GM18505 (cell line): ENCODE measurements around the gene TTBK1.
"Not testable (repeated sequence)": the region's sequence is repeated elsewhere in the genome, so short reads cannot be mapped to it uniquely, and the experiment has no call there.

Experiments used
- ATAC-seq: cut with Tn5 transposase; IDR thresholded peaks from one replicate; pipeline ENCODE4 v1.9.1; 2021; ENCODE audit not compliant: unreplicated experiment
- POLR2A ChIP-seq: IDR thresholded peaks from 4 replicates; pipeline ENCODE4 v1.6.1; 2011; ENCODE audit warnings: borderline replicate concordance; ENCODE audit not compliant: insufficient read depth, insufficient read length; ENCODE audit errors: extremely low read depth

Gene TTBK1

GRCh38 chr6:43297644-43298564 is 54.6 kb downstream of the TTBK1 start, which contains the start of gene SLC22A7:
Gene SLC22A7, plus strand, starts transcription at chr6:43298260. Its CDS starts 99 bp downstream, at chr6:43298359.
- ATAC-seq, result no peak
- no peak for TF ChIP-seq POLR2A

DNA sequence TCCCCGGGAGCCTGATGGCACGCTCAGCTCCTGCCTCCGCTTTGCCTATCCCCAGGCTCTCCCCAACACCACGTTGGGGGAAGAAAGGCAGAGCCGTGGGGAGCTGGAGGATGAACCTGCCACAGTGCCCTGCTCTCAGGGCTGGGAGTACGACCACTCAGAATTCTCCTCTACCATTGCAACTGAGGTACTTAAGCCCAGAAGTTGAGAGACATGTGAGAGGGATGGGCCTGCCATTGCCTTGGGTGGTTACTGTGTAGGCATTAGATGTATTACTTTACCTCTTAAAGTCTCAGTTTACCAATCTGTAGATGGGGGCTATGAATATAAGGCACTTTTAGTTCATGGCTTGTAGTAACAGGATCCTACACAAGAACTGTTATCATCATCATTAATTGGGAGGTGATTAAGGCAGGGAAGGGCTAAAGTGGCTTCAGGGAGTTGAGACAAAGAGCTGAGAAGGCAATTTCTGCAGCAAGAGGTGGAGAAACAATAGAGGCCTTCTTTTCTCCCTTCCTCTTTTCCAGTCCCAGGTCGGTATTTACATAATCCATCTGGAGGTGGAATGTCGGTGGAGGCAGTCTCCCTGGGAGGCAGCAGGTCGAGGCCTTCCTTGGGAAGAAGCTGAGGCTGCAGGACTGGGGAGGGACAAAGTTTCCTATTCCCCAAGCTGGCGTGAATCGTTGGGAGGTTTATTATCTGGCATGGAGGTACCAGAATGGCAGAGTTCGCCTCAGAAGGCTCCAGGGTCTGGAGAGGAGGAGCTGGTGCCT is 55.5 kb downstream of the TTBK1 start:
- ATAC-seq, result no peak
- no peak for TF ChIP-seq POLR2A

DNA sequence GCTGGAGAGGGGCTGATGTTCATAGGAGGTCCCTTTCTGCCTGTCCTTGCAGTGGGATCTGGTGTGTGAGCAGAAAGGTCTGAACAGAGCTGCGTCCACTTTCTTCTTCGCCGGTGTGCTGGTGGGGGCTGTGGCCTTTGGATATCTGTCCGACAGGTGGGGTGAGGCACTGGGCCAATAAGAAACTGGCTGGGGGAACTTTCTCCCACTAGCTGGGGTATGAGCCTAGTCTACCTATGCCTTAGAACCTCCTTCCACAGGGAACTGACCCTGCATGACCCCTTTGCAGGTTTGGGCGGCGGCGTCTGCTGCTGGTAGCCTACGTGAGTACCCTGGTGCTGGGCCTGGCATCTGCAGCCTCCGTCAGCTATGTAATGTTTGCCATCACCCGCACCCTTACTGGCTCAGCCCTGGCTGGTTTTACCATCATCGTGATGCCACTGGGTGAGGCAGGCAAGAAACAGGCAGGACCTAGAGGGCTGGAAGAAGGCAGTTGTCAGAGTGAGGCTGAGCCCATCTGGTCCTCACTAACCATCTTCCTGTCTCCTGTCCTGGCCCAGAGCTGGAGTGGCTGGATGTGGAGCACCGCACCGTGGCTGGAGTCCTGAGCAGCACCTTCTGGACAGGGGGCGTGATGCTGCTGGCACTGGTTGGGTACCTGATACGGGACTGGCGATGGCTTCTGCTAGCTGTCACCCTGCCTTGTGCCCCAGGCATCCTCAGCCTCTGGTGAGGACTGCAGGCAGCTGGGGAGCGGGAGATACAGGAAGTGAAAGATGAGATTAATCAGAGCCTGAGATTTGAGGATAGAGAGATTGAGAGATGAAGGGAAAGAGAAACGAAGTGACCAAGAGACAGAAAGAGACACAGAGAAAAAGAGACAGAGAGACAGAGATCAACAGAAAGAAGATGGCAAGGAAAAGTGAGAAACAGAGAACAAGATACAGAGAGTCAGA is 56.3 kb downstream of the TTBK1 start:
- TF ChIP-seq POLR2A, result no peak
- no peak for ATAC-seq

- no peak for TF ChIP-seq POLR2A
- no peak for ATAC-seq
These were observed 58.0 kb downstream of the TTBK1 start for GRCh38 chr6:43301081-43301870.

GRCh38 chr6:43302126-43302525 is 58.8 kb downstream of the TTBK1 start:
- TF ChIP-seq POLR2A, result no peak
- ATAC-seq, result no peak

DNA sequence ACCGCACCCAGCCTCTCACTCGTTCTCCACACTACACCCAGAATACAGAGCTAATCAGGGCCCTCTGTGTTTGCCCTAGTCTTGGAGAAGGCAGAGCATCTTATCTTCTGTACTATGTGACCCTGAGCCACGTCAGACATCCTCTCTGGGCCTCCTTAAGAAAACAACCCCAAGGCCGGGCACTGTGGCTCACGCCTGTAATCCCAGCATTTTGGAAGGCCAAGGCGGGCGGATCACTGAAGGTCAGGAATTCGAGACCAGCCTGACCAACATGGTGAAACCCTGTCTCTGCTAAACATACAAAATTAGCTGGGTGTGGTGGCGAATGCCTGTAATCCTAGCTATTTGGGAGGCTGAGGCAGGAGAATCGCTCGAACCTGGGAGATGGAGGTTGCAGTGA is 59.7 kb downstream of the TTBK1 start:
- not testable (repeated sequence) for ATAC-seq

DNA sequence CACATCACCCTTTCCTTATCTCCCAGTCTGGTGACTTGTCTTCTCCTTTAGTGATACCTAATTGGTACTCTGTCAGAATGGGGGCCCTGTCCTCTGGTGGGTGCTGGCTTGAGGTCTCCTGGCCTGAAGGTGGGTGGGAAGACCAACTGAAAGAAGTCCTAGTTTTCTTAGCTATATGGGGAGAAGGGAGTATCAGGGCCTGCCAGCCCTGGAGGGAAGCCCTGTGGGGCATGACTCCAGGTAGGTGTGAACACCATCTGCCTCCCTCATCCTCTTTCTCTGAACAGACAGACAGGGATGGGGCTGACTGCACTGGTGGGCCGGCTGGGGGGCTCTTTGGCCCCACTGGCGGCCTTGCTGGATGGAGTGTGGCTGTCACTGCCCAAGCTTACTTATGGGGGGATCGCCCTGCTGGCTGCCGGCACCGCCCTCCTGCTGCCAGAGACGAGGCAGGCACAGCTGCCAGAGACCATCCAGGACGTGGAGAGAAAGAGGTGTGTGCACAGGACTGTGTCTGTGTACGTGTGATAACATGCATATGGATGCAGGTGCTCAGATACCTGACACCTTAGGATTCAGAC is 60.6 kb downstream of the TTBK1 start:
- no peak for TF ChIP-seq POLR2A
- no peak for ATAC-seq

DNA sequence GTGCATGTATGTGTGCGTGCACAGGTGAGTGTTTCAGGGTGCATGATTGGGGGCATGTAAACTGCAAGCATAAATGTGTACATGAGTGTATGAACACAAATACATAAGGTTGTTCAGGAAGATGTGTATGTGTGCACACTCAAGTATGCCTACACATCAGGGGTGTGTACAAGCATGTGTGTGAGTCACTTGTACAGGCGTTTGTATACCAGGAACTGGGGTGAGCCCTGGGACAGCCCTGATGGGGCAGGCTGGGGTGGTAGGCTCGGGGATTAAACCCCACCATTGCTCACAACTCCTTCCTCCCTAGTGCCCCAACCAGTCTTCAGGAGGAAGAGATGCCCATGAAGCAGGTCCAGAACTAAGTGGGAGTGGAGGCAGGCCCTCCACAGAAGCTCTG is 61.1 kb downstream of the TTBK1 start:
- TF ChIP-seq POLR2A, result no peak
- no peak for ATAC-seq

DNA sequence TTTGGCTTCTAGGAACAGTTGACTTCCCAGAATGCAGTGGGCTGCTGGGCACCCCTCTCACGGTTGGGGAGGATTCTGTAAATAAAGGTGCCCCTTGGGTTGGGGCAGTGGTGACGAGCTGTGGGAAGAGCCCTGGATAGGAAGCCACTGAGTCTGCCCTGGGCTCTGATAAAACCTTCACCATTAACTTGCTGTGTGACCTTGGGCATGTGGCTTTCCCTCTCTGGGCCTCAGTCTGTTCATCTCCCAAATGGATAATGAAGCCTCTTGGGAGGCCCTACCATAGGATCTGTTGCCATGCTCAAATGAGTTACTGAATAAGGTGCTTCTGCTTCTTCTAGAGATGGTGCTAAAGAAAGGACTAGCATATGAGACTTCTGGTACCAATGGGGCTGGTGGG is 61.6 kb downstream of the TTBK1 start:
- no peak for ATAC-seq
- no peak for TF ChIP-seq POLR2A

DNA sequence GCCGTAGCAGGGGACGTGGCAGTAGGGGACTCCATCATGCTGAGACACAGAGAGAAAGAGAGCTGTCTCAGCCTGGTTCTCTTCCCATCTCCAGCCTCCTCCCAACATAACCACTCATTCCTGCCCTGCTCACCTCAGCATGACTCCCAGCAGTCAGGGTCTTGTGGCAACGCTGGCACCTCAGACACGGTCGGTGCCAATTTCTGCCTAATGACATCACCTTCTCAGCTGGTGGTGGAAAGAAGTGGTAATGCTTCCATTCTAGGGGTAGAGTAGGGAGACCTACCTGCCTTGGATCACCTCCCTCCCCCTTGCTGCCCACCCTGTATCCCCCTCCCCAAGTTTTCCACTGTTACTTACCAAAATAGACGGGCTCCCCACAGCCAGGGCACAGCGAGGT is 62.8 kb downstream of the TTBK1 start:
- no peak for TF ChIP-seq POLR2A
- ATAC-seq, result no peak

DNA sequence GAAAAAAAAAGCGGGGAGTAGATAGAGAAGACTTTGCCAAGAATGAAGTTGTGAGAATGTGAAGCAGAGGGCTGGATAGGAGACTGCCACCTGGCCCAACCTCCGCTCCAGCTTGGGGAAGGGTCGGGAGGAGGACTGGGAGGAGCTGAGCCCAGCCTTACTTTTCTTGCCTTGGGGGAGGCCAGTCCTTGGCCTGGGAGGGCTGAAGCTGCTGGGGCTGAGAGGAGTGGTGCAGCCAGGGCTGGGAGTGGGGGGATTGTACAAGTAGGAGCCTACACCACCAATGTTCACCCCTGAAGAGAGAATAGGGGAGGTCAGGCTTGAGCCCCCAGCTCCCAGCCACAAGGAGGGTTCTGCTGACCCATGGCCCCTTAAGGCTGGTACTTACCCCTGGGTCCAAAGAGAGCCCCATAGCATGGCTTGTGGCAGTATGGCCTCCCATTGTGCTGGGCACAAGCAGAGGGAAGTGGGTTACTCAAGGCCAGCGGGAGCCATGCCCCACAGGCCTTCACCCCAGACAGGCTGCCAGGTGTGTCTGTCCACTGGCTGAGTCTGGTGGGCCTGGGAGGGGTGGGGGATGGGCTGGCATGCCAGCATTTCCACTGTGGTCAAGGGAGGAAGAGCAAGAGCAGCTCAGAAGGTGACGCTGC is 64.3 kb downstream of the TTBK1 start:
- TF ChIP-seq POLR2A, result no peak
- no peak for ATAC-seq
